A673 (cell line): ENCODE data around the gene DSP. TPM values are rescaled to one million over a fixed set of nuclear protein-coding genes. Genes with fewer than 3 reads are reported as not detected.

ENCODE experiments used
- BruUV-seq: library from RNA; stranded (reverse); fragments of 400-500 nt; replicated peaks from 2 replicates; lab custom pipeline; 2021; lab: Mats Ljungman, UMichigan
- CTCF ChIA-PET: fragments of 300-600 bp; sonication (Branson Sonifier 250); formaldehyde crosslinking; loops from one replicate; lab custom pipeline; 2022; ENCODE audit warnings: antibody characterized with exemption; lab: Charles Lee
- POLR2A ChIA-PET: fragments of 300-600 bp; sonication (Branson Sonifier 250); formaldehyde crosslinking; loops from one replicate; lab custom pipeline; 2022; ENCODE audit warnings: antibody characterized with exemption; ENCODE audit not compliant: low non-redundant PET; lab: Charles Lee
- DNase-seq: peaks from one replicate; pipeline ENCODE4 v3.0.0-alpha.2; 2015; ENCODE audit warnings: low spot score
- H3K27ac ChIP-seq: fragments of 200-600 bp; sonication (generic); 2 replicates; pipeline ENCODE4 v1.5.1; 2016; ENCODE audit warnings: mixed run types, low read depth, mild to moderate bottlenecking, mixed read lengths, antibody characterized with exemption, low read length; ENCODE audit not compliant: poor library complexity, severe bottlenecking
- H3K27me3 ChIP-seq: fragments of 200-600 bp; sonication (generic); replicated peaks from 2 replicates; pipeline ENCODE4 v1.6.1; 2017; ENCODE audit warnings: mixed run types, low read depth, mild to moderate bottlenecking, mixed read lengths, antibody characterized with exemption, low read length; ENCODE audit not compliant: insufficient read depth, poor library complexity
- H3K36me3 ChIP-seq: fragments of 200-600 bp; sonication (generic); 2 replicates; pipeline ENCODE4 v1.6.1; 2016; ENCODE audit warnings: mixed run types, mild to moderate bottlenecking, mixed read lengths, antibody characterized with exemption, low read length; ENCODE audit not compliant: insufficient read depth, poor library complexity, severe bottlenecking
- H3K4me1 ChIP-seq: fragments of 200-600 bp; sonication (generic); 2 replicates; pipeline ENCODE4 v1.6.1; 2017; ENCODE audit warnings: mixed run types, mild to moderate bottlenecking, mixed read lengths, antibody characterized with exemption, low read length; ENCODE audit not compliant: insufficient read depth, poor library complexity, severe bottlenecking
- H3K4me3 ChIP-seq: fragments of 200-600 bp; sonication (generic); 2 replicates; pipeline ENCODE4 v1.5.1; 2016; ENCODE audit warnings: low read depth, mixed run types, mild to moderate bottlenecking, mixed read lengths, low read length; ENCODE audit not compliant: poor library complexity, severe bottlenecking
- H3K9me3 ChIP-seq: fragments of 200-600 bp; sonication (generic); 2 replicates; pipeline ENCODE4 v1.6.1; 2016; ENCODE audit warnings: mixed run types, low read depth, mild to moderate bottlenecking, mixed read lengths, antibody characterized with exemption, low read length; ENCODE audit not compliant: poor library complexity, severe bottlenecking
- CTCF ChIP-seq: fragments of 300-800, 200-600 bp; sonication (generic); conservative IDR thresholded peaks from 2 replicates; pipeline ENCODE4 v1.5.1; 2017; ENCODE audit warnings: low read depth, mild to moderate bottlenecking, antibody characterized with exemption, low read length, moderate library complexity, mixed read lengths
- EZH2 ChIP-seq: fragments of 200-600 bp; sonication (generic); IDR thresholded peaks from 2 replicates; pipeline ENCODE4 v1.6.1; 2017; ENCODE audit warnings: borderline replicate concordance, low read depth, mild to moderate bottlenecking, mixed read lengths, antibody characterized with exemption, low read length; ENCODE audit not compliant: poor library complexity, severe bottlenecking
- intact Hi-C: fragments of 100-400 bp; cut with micrococcal nuclease; formaldehyde crosslinking; loops from one replicate; pipeline ENCODE4 v1.10.0; 2022; ENCODE audit not compliant: unreplicated experiment
- total RNA-seq: library from RNA; stranded (reverse); gene quantifications from 2 replicates; pipeline ENCODE4 v1.2.3, GENCODE V29; 2021

DSP gene
- total RNA-seq, 1 experiment from 2014 or later: 0.28 TPM

GRCh38 chr6:7562769-7563168 is 21.3 kb downstream of the DSP start:
- Histone ChIP-seq H3K9me3 (no peaks in the 10 kb centered on the region), H3K4me1 (no peaks in the 10 kb centered on the region), H3K36me3 (no peaks in the 10 kb centered on the region), H3K27ac (no peak overlapping the region), H3K4me3 (no peak overlapping the region), H3K27me3 (no peaks in the 10 kb centered on the region)
- ChIA-PET POLR2A (no interaction called here), CTCF (no interaction called here)
- TF ChIP-seq CTCF: no peak
- no peak for TF ChIP-seq EZH2
- no peak for DNase-seq
- no TSS peak for BruUV-seq
- intact Hi-C loops: no loop called here

- H3K4me3 ChIP-seq: no peak overlapping the region
- no peak for DNase-seq
- no peak overlapping the region for H3K27ac ChIP-seq
- BruUV-seq: no TSS peak
- no peaks in the 10 kb centered on the region for H3K9me3 ChIP-seq
- TF ChIP-seq CTCF (no peak), EZH2 (no peak)
- no peaks in the 10 kb centered on the region for H3K27me3 ChIP-seq
- intact Hi-C loops: no loop called here
- CTCF ChIA-PET: interaction anchor here (1.1 kb wide), 1 partner anchor 141 kb away, joined by 3 read pairs; no protein-coding TSS in a partner anchor
- H3K4me1 ChIP-seq: no peaks in the 10 kb centered on the region
- no peaks in the 10 kb centered on the region for H3K36me3 ChIP-seq
- POLR2A ChIA-PET: no interaction called here
These were observed 24.6 kb downstream of the DSP start for GRCh38 chr6:7566107-7566506.

- BruUV-seq: no TSS peak
- Histone ChIP-seq H3K36me3 (no peaks in the 10 kb centered on the region), H3K9me3 (no peaks in the 10 kb centered on the region), H3K27me3 (no peaks in the 10 kb centered on the region), H3K27ac (no peak overlapping the region), H3K4me1 (no peaks in the 10 kb centered on the region), H3K4me3 (no peak overlapping the region)
- TF ChIP-seq CTCF: 0 out of 2 replicates have a peak, but pooled peaks have one; percentile 16
- TF ChIP-seq EZH2: no peak
- no peak for DNase-seq
- POLR2A ChIA-PET: no interaction called here
- CTCF ChIA-PET: interaction anchor here (0.6 to 1.1 kb wide), 2 partner anchors 142 to 865 kb away, joined by 3 read pairs; no protein-coding TSS in a partner anchor
- intact Hi-C loops: no loop called here
These were observed 25.2 kb downstream of the DSP start for GRCh38 chr6:7566617-7567173.
